GM19099 (cell line): ENCODE results near the gene OTOGL.

ENCODE experiments used
- POLR2A ChIP-seq: IDR thresholded peaks from 3 replicates; pipeline ENCODE4 v1.6.1; 2011; ENCODE audit warnings: low read depth; ENCODE audit not compliant: insufficient read length; ENCODE audit errors: extremely low read depth

Gene OTOGL

GRCh38 chr12:80406253-80406652 is 306.9 kb downstream of the OTOGL start:
- TF ChIP-seq POLR2A = no peak

GRCh38 chr12:80411787-80412186 is 312.4 kb downstream of the OTOGL start:
- no peak for TF ChIP-seq POLR2A

GRCh38 chr12:80412343-80412953 is 313.1 kb downstream of the OTOGL start:
- TF ChIP-seq POLR2A = no peak

- no peak for TF ChIP-seq POLR2A
Observed at GRCh38 chr12:80413462-80413861, 314.1 kb downstream of the OTOGL start.

- no peak for TF ChIP-seq POLR2A
Observed at GRCh38 chr12:80415466-80415865, 316.1 kb downstream of the OTOGL start.

- TF ChIP-seq POLR2A = no peak
Observed at GRCh38 chr12:80419644-80420043, 320.3 kb downstream of the OTOGL start.

GRCh38 chr12:80420075-80420474 is 320.7 kb downstream of the OTOGL start:
- no peak for TF ChIP-seq POLR2A

- TF ChIP-seq POLR2A = no peak
Observed at GRCh38 chr12:80422550-80422949, 323.2 kb downstream of the OTOGL start.
